ENCODE data around the gene TBC1D23. TPM values are rescaled to one million over a fixed set of nuclear protein-coding genes. Genes with fewer than 3 reads are reported as not detected.

The TBC1D23 gene
- total RNA-seq, 1 donor from 2014 or later: 62.2 TPM

GRCh38 chr3:100297784-100298183 is 37.0 kb downstream of the TBC1D23 start:
- Histone ChIP-seq H3K9me3 (ENCODE audit: insufficient read depth, low read depth, low read length) (no peaks in the 10 kb centered on the region), H3K27me3 (ENCODE audit: insufficient read depth, low read length) (no peaks in the 10 kb centered on the region), H3K4me1 (ENCODE audit: insufficient read depth, low read length) (peaks cover 5% of the 10 kb centered on the region), H3K36me3 (ENCODE audit: insufficient read depth, low read length) (peaks cover 35% of the 10 kb centered on the region), H3K27ac (ENCODE audit: low read depth, low read length) (peak overlapping the region; percentile 51), H3K9ac (ENCODE audit: low read length) (no peak overlapping the region), H4K20me1 (ENCODE audit: insufficient read depth, low read length) (no peaks in the 10 kb centered on the region), H3K4me3 (ENCODE audit: insufficient read depth, low read depth, low read length) (no peak overlapping the region), H2AFZ (ENCODE audit: low read depth, low read length) (no peak overlapping the region), H3K4me2 (ENCODE audit: low read length) (no peak overlapping the region), H3K79me2 (ENCODE audit: insufficient read depth, low read length) (no peaks in the 10 kb centered on the region)
- TF ChIP-seq CTCF (IDR thresholded peaks at IDR 0.05; ENCODE audit: insufficient read depth, low read depth, low read length) (no peak), EZH2 (IDR thresholded peaks at IDR 0.05; ENCODE audit: insufficient read depth, low read length) (no peak)
- Mint-ChIP-seq H3K4me3 (ENCODE audit: unreplicated experiment) (no peak overlapping the region), H3K36me3 (ENCODE audit: low read depth, unreplicated experiment) (peaks cover 15% of the 10 kb centered on the region), H3K27ac (ENCODE audit: unreplicated experiment) (no peak overlapping the region), H3K27me3 (ENCODE audit: low read depth, unreplicated experiment) (no peaks in the 10 kb centered on the region), H3K9me3 (ENCODE audit: unreplicated experiment) (no peaks in the 10 kb centered on the region), H3K4me1 (ENCODE audit: low read depth, unreplicated experiment) (peaks cover 7% of the 10 kb centered on the region)
- DNase-seq (ENCODE audit: low read depth) (peak; percentile 32), FAIRE-seq (peak; percentile 83)

- no peaks in the 10 kb centered on the region for H3K9me3 Mint-ChIP-seq (ENCODE audit: unreplicated experiment)
- Histone ChIP-seq H3K4me2 (ENCODE audit: low read length) (no peak overlapping the region), H3K27ac (ENCODE audit: low read depth, low read length) (no peak overlapping the region), H3K4me3 (ENCODE audit: insufficient read depth, low read depth, low read length) (no peak overlapping the region), H3K79me2 (ENCODE audit: insufficient read depth, low read length) (no peaks in the 10 kb centered on the region), H3K36me3 (ENCODE audit: insufficient read depth, low read length) (peaks cover 30% of the 10 kb centered on the region), H2AFZ (ENCODE audit: low read depth, low read length) (no peak overlapping the region), H3K27me3 (ENCODE audit: insufficient read depth, low read length) (no peaks in the 10 kb centered on the region), H3K4me1 (ENCODE audit: insufficient read depth, low read length) (peaks cover 5% of the 10 kb centered on the region), H4K20me1 (ENCODE audit: insufficient read depth, low read length) (no peaks in the 10 kb centered on the region), H3K9ac (ENCODE audit: low read length) (no peak overlapping the region), H3K9me3 (ENCODE audit: insufficient read depth, low read depth, low read length) (no peaks in the 10 kb centered on the region)
- TF ChIP-seq CTCF (IDR thresholded peaks at IDR 0.05; ENCODE audit: insufficient read depth, low read depth, low read length): no peak
- H3K27ac Mint-ChIP-seq (ENCODE audit: unreplicated experiment): no peak overlapping the region
- FAIRE-seq (peak; percentile 58), DNase-seq (ENCODE audit: low read depth) (no peak)
- no peak overlapping the region for H3K4me3 Mint-ChIP-seq (ENCODE audit: unreplicated experiment)
- no peaks in the 10 kb centered on the region for H3K27me3 Mint-ChIP-seq (ENCODE audit: low read depth, unreplicated experiment)
- H3K36me3 Mint-ChIP-seq (ENCODE audit: low read depth, unreplicated experiment): peaks cover 15% of the 10 kb centered on the region
- H3K4me1 Mint-ChIP-seq (ENCODE audit: low read depth, unreplicated experiment): peaks cover 7% of the 10 kb centered on the region
Measured at GRCh38 chr3:100299016-100299415, 38.2 kb downstream of the TBC1D23 start.

GRCh38 chr3:100306695-100307094 is 45.9 kb downstream of the TBC1D23 start:
- Histone ChIP-seq H3K36me3 (ENCODE audit: insufficient read depth, low read length) (peaks cover 40% of the 10 kb centered on the region), H3K79me2 (ENCODE audit: insufficient read depth, low read length) (no peaks in the 10 kb centered on the region), H4K20me1 (ENCODE audit: insufficient read depth, low read length) (no peaks in the 10 kb centered on the region), H3K4me2 (ENCODE audit: low read length) (no peak overlapping the region), H3K4me1 (ENCODE audit: insufficient read depth, low read length) (no peaks in the 10 kb centered on the region), H3K9me3 (ENCODE audit: insufficient read depth, low read depth, low read length) (no peaks in the 10 kb centered on the region), H3K9ac (ENCODE audit: low read length) (no peak overlapping the region), H3K4me3 (ENCODE audit: insufficient read depth, low read depth, low read length) (no peak overlapping the region), H3K27me3 (ENCODE audit: insufficient read depth, low read length) (no peaks in the 10 kb centered on the region), H2AFZ (ENCODE audit: low read depth, low read length) (no peak overlapping the region), H3K27ac (ENCODE audit: low read depth, low read length) (no peak overlapping the region)
- FAIRE-seq: no peak
- H3K4me3 Mint-ChIP-seq (ENCODE audit: unreplicated experiment): no peak overlapping the region
- H3K27ac Mint-ChIP-seq (ENCODE audit: unreplicated experiment): no peak overlapping the region
- DNase-seq (ENCODE audit: low read depth): no peak
- H3K36me3 Mint-ChIP-seq (ENCODE audit: low read depth, unreplicated experiment): peaks cover 6% of the 10 kb centered on the region
- TF ChIP-seq EZH2 (IDR thresholded peaks at IDR 0.05; ENCODE audit: insufficient read depth, low read length): no peak
- TF ChIP-seq CTCF (IDR thresholded peaks at IDR 0.05; ENCODE audit: insufficient read depth, low read depth, low read length): no peak
- H3K9me3 Mint-ChIP-seq (ENCODE audit: unreplicated experiment): no peaks in the 10 kb centered on the region
- H3K4me1 Mint-ChIP-seq (ENCODE audit: low read depth, unreplicated experiment): peaks cover 4% of the 10 kb centered on the region
- no peaks in the 10 kb centered on the region for H3K27me3 Mint-ChIP-seq (ENCODE audit: low read depth, unreplicated experiment)

All from astrocyte (in vitro differentiated cells and primary cell).